ENCODE measurements around the gene PTPN1. TPM values are rescaled to one million over a fixed set of nuclear protein-coding genes. Genes with fewer than 3 reads are reported as not detected.

Gene PTPN1
- total and polyA plus RNA-seq, 2 donors (not counting 3 experiments of a cell fraction or from before 2014, with no cell fraction given) = 41.1 to 64.3 TPM

- no peak overlapping the region for H3K27ac ChIP-seq (ENCODE audit: insufficient read depth, low read depth, low read length)
- no peak overlapping the region for H3K9ac ChIP-seq (replicated peaks; ENCODE audit: extremely low read depth, insufficient read depth, low read length)
- no peak overlapping the region for H3K4me2 ChIP-seq (ENCODE audit: insufficient read depth, low read length)
- H2AFZ ChIP-seq (ENCODE audit: low read depth, low read length) = no peak overlapping the region
- BruUV-seq (replicated peaks) = no TSS peak
- no peak overlapping the region for H3K4me3 ChIP-seq (replicated peaks in 1 of 3; ENCODE audit: insufficient read depth in 1 of 3, low read depth in 1 of 3, low read length in 3 of 3)
- intact Hi-C loops (cut with micrococcal nuclease) = no loop called here
- FAIRE-seq (no peak), DNase-seq (ENCODE audit: low read depth, low spot score) (no peak)
- ChIA-PET CTCF (interaction anchor here (1.1 to 2.0 kb wide), 3 partner anchors 9 to 37 kb away, joined by 3 to 10 read pairs (median 3); no protein-coding TSS in a partner anchor), POLR2A (no interaction called here)
- no peaks in the 10 kb centered on the region for H3K27me3 ChIP-seq (ENCODE audit: control insufficient read depth in 2 of 2, insufficient read depth in 2 of 2, low read length in 2 of 2)
- no peaks in the 10 kb centered on the region for H3K9me3 ChIP-seq (replicated peaks; ENCODE audit: control insufficient read depth, insufficient read depth, low read length)
- dilution Hi-C loops (cut with MboI; ENCODE audit: extremely low pct_ligation_motif_present, low sequenced_read_pairs) = no loop called here
- TF ChIP-seq MYC (IDR thresholded peaks at IDR 0.05; ENCODE audit: low read depth, low read length) = no peak
- TF ChIP-seq CTCF (IDR thresholded peaks at IDR 0.05; ENCODE audit: extremely low read depth in 1 of 2, insufficient read depth in 1 of 2, low read depth in 1 of 2, low read length in 2 of 2) = no peak
- TF ChIP-seq MAX (IDR thresholded peaks at IDR 0.05; ENCODE audit: insufficient read depth, insufficient read length) = no peak
- no peak for TF ChIP-seq POLR2A (IDR thresholded peaks at IDR 0.05; ENCODE audit: low read depth, low read length)
- TF ChIP-seq POLR2AphosphoS5 (IDR thresholded peaks at IDR 0.05; ENCODE audit: insufficient read depth, low read depth, low read length) = no peak
- TF ChIP-seq JUN (IDR thresholded peaks at IDR 0.05; ENCODE audit: borderline replicate concordance, insufficient read depth, insufficient read length, low read depth) = no peak
- no peak for TF ChIP-seq FOS (IDR thresholded peaks at IDR 0.05; ENCODE audit: borderline replicate concordance, insufficient read depth, low read length)
- no peak for TF ChIP-seq EZH2 (IDR thresholded peaks at IDR 0.05; ENCODE audit: borderline replicate concordance, low read depth, low read length, severe bottlenecking)
- TF ChIP-seq GATA2 (IDR thresholded peaks at IDR 0.05; ENCODE audit: insufficient read depth, insufficient read length, low read depth, low read length) = no peak
- no peaks in the 10 kb centered on the region for H3K36me3 ChIP-seq (ENCODE audit: control insufficient read depth in 2 of 2, extremely low read depth in 1 of 2, insufficient read depth in 2 of 2, low read length in 2 of 2)
- H3K4me1 ChIP-seq (ENCODE audit: control insufficient read depth, extremely low read depth, insufficient read depth, low read length) = peaks cover 14% of the 10 kb centered on the region
- peaks cover 95% of the 10 kb centered on the region for H3K79me2 ChIP-seq (ENCODE audit: control insufficient read depth, insufficient read depth, low read length)
- H3K9me1 ChIP-seq (replicated peaks; ENCODE audit: control insufficient read depth, extremely low read depth, insufficient read depth, low read length) = no peaks in the 10 kb centered on the region
- H4K20me1 ChIP-seq (replicated peaks; ENCODE audit: control insufficient read depth, extremely low read depth, insufficient read depth, low read length) = no peaks in the 10 kb centered on the region
Observed at GRCh38 chr20:50533061-50533460, 22.9 kb downstream of the PTPN1 start.

All from endothelial cell of umbilical vein (primary cell).